Colonic mucosa (tissue), 4 donors: ENCODE measurements around the gene CSNK1A1. TPM values are rescaled to one million over a fixed set of nuclear protein-coding genes. Genes with fewer than 3 reads are reported as not detected.

Experiments
- DNase-seq: peaks from one replicate; pipeline ENCODE4 v3.0.0-alpha.2; 2020
- H3K27ac ChIP-seq: fragments of 200-600 bp; one replicate; pipeline ENCODE4 v1.8.0; 2021
- H3K27me3 ChIP-seq: fragments of 200-600 bp; one replicate; pipeline ENCODE4 v1.8.0; 2021
- H3K36me3 ChIP-seq: fragments of 200-600 bp; one replicate; pipeline ENCODE4 v1.8.0; 2021
- H3K4me1 ChIP-seq: fragments of 200-600 bp; one replicate; pipeline ENCODE4 v1.8.0; 2021; ENCODE audit warnings: mild to moderate bottlenecking
- H3K4me3 ChIP-seq: fragments of 200-600 bp; one replicate; pipeline ENCODE4 v1.8.0; 2021
- H3K9ac ChIP-seq, 2 donors: one replicate each; pipeline ENCODE4 v1.7.0; 2013; ENCODE audit warnings: control low read depth in 2 of 2, low read depth in 2 of 2, low read length in 2 of 2
- H3K9me3 ChIP-seq: fragments of 200-600 bp; one replicate; pipeline ENCODE4 v1.8.0; 2021
- CTCF ChIP-seq: fragments of 200-600 bp; IDR thresholded peaks from one replicate; pipeline ENCODE4 v1.8.0; 2022; ENCODE audit warnings: antibody characterized with exemption, mild to moderate bottlenecking
- intact Hi-C: fragments of 100-400 bp; cut with DNase I; formaldehyde crosslinking; loops from one replicate; pipeline ENCODE4 v1.14.1; 2022
- total RNA-seq, 2 donors: library from RNA; stranded (reverse); fragmentation: NEBNext Ultra II Directional in 1 of 2; extraction: Animal tissue kit (Norgen Biotek cat#: 25700) in 1 of 2; gene quantifications; one replicate each; pipeline ENCODE4 v1.2.1, GENCODE V29; 2021
- donor health status: healthy.
- donor health status: DM: no; HTN: no; CAD: no.
- donor health status: DM: no; HTN: no; CAD: no.

CSNK1A1 gene
- total RNA-seq, 2 donors from 2014 or later = 248 to 257 TPM

- intact Hi-C loops = loop anchor here (5.0 kb wide), 2 partner anchors 120 to 175 kb away; no protein-coding TSS in a partner anchor
- H3K4me3 ChIP-seq = no peak overlapping the region
- peak overlapping the region; percentile 45 for H3K27ac ChIP-seq
- peak overlapping the region; percentile 25 to 54 for H3K9ac ChIP-seq
- no peaks in the 10 kb centered on the region for H3K9me3 ChIP-seq
- H3K27me3 ChIP-seq = no peaks in the 10 kb centered on the region
- no peaks in the 10 kb centered on the region for H3K4me1 ChIP-seq
- TF ChIP-seq CTCF = peak; percentile 91
- DNase-seq = peak; percentile 89
- H3K36me3 ChIP-seq = no peaks in the 10 kb centered on the region
Measured at GRCh38 chr5:149442563-149443182, 108.6 kb downstream of the CSNK1A1 start.

Other genes with a start within 250 kb of the CSNK1A1 start
- gene GRPEL2, start 205.9 kb downstream of the CSNK1A1 start, total RNA-seq = 10 to 100 TPM; 14.5 to 16.4 TPM
- gene PCYOX1L, start 193.4 kb downstream of the CSNK1A1 start, total RNA-seq = 10 to 100 TPM in 1 of 2 donors, 1 to 10 TPM in 1; 4.0 to 10.1 TPM
- gene IL17B, start 172.1 kb downstream of the CSNK1A1 start, total RNA-seq = under 1 TPM in 1 of 2 donors, not detected in 1; 0.42 TPM
- gene ARHGEF37, start 30.1 kb upstream of the CSNK1A1 start, total RNA-seq = 10 to 100 TPM; 11.9 to 15.7 TPM
- 10 to 100 TPM; 13.9 to 41.8 TPM for gene PPARGC1B, start 178.9 kb upstream of the CSNK1A1 start, total RNA-seq